Activated CD4-positive, alpha-beta memory T cell treated with anti-CD3 and anti-CD28 coated beads for 36 hours (primary cell): ENCODE measurements around the gene MAEL. TPM values are rescaled to one million over a fixed set of nuclear protein-coding genes. Genes with fewer than 3 reads are reported as not detected.

Experiments
- total RNA-seq, 2 experiments: library from RNA; stranded (reverse); gene quantifications; one replicate each; pipeline ENCODE4 v1.2.3, GENCODE V29; 2021

The MAEL gene
- total RNA-seq, 2 experiments from 2014 or later = 0.19 TPM; not detected in 1

Other genes with a start within 250 kb of the MAEL start
- 10 to 100 TPM; 43.0 to 43.1 TPM for gene POGK, start 149.8 kb upstream of the MAEL start, total RNA-seq
- 10 to 100 TPM; 16.9 to 18.3 TPM for gene TADA1, start 113.0 kb upstream of the MAEL start, total RNA-seq
- gene ILDR2, start 13.7 kb upstream of the MAEL start, total RNA-seq = 10 to 100 TPM; 12.5 to 13.0 TPM
- gene GPA33, start 101.1 kb downstream of the MAEL start, total RNA-seq = 1 to 10 TPM; 1.8 to 1.9 TPM
- not detected for gene STYXL2, start 104.8 kb downstream of the MAEL start, total RNA-seq
- 10 to 100 TPM; 17.7 to 20.1 TPM for gene POU2F1, start 231.6 kb downstream of the MAEL start, total RNA-seq